Activated CD4-positive, alpha-beta memory T cell treated with anti-CD3 and anti-CD28 coated beads for 36 hours (primary cell): Measurements from ENCODE around the gene GTPBP3. TPM values are rescaled to one million over a fixed set of nuclear protein-coding genes. Genes with fewer than 3 reads are reported as not detected.

Experiments
- CTCF ChIA-PET: fragments of 350-600 bp; sonication (Branson Sonifier 250); formaldehyde crosslinking; loops from one replicate; lab custom pipeline; 2021; ENCODE audit warnings: antibody characterized with exemption, inconsistent platforms; lab: Charles Lee
- POLR2A ChIA-PET: fragments of 350-600 bp; sonication (Branson Sonifier 250); formaldehyde crosslinking; loops from one replicate; lab custom pipeline; 2021; ENCODE audit warnings: antibody characterized with exemption; lab: Charles Lee
- DNase-seq: peaks from one replicate; pipeline ENCODE4 v3.0.0-alpha.2; 2020
- H3K27ac Mint-ChIP-seq: one replicate; pipeline ENCODE4 v1.8.0; 2021; ENCODE audit warnings: mixed read lengths
- H3K27me3 Mint-ChIP-seq: one replicate; pipeline ENCODE4 v1.8.0; 2021; ENCODE audit warnings: mixed read lengths
- H3K36me3 Mint-ChIP-seq: one replicate; pipeline ENCODE4 v1.8.0; 2021; ENCODE audit warnings: mixed read lengths
- H3K4me1 Mint-ChIP-seq: one replicate; pipeline ENCODE4 v1.8.0; 2021; ENCODE audit warnings: low read depth, mixed read lengths
- H3K4me3 Mint-ChIP-seq: one replicate; pipeline ENCODE4 v1.8.0; 2021; ENCODE audit warnings: mild to moderate bottlenecking, mixed read lengths
- H3K9me3 Mint-ChIP-seq: one replicate; pipeline ENCODE4 v1.8.0; 2021; ENCODE audit warnings: mixed read lengths
- intact Hi-C: fragments of 100-400 bp; cut with micrococcal nuclease; formaldehyde crosslinking; loops from one replicate; pipeline ENCODE4 v1.15.1; 2023
- total RNA-seq, 2 experiments: library from RNA; stranded (reverse); gene quantifications; one replicate each; pipeline ENCODE4 v1.2.3, GENCODE V29; 2021

Gene GTPBP3
- total RNA-seq, 2 experiments from 2014 or later, result 37.7 to 41.4 TPM

- ChIA-PET POLR2A (no interaction called here), CTCF (interaction anchor here (0.7 to 1.1 kb wide), 3 partner anchors 11 to 59 kb away, joined by 3 read pairs; partner anchors contain the start of gene DDA1)
- no peak overlapping the region for H3K27ac Mint-ChIP-seq
- no peaks in the 10 kb centered on the region for H3K27me3 Mint-ChIP-seq
- intact Hi-C loops, result no loop called here
- peaks cover 16% of the 10 kb centered on the region for H3K4me1 Mint-ChIP-seq
- H3K9me3 Mint-ChIP-seq, result no peaks in the 10 kb centered on the region
- H3K36me3 Mint-ChIP-seq, result no peaks in the 10 kb centered on the region
- DNase-seq, result no peak
- peak overlapping the region; percentile 8 for H3K4me3 Mint-ChIP-seq
Measured at GRCh38 chr19:17330262-17331044, 6.9 kb upstream of the GTPBP3 start.

- ChIA-PET CTCF (interaction anchor here (0.7 kb wide), 1 partner anchor 12 kb away, joined by 3 read pairs; no protein-coding TSS in a partner anchor), POLR2A (no interaction called here)
- Mint-ChIP-seq H3K9me3 (no peaks in the 10 kb centered on the region), H3K4me3 (no peak overlapping the region), H3K27me3 (no peaks in the 10 kb centered on the region), H3K36me3 (no peaks in the 10 kb centered on the region), H3K27ac (no peak overlapping the region), H3K4me1 (peaks cover 18% of the 10 kb centered on the region)
- intact Hi-C loops, result no loop called here
- no peak for DNase-seq
Measured at GRCh38 chr19:17331045-17331558, 6.3 kb upstream of the GTPBP3 start.

GRCh38 chr19:17332360-17332676, 5.0 kb upstream of the GTPBP3 start:
- no peak overlapping the region for H3K4me3 Mint-ChIP-seq

GRCh38 chr19:17332677-17333581, 4.4 kb upstream of the GTPBP3 start:
- intact Hi-C loops, result no loop called here
- POLR2A ChIA-PET, result interaction anchor here (1.1 to 3.2 kb wide), 4 partner anchors 15 to 56 kb away, joined by 3 to 15 read pairs (median 7); partner anchors contain the start of genes DDA1 and MRPL34
- Mint-ChIP-seq H3K36me3 (no peaks in the 10 kb centered on the region), H3K27me3 (no peaks in the 10 kb centered on the region), H3K4me3 (no peak overlapping the region), H3K27ac (no peak overlapping the region), H3K4me1 (peaks cover 20% of the 10 kb centered on the region), H3K9me3 (no peaks in the 10 kb centered on the region)
- CTCF ChIA-PET, result interaction anchor here (0.6 to 2.1 kb wide), 9 partner anchors 9 to 132 kb away, joined by 3 to 6 read pairs (median 4); partner anchors contain the start of gene ABHD8
- peak; percentile 68 for DNase-seq

More at GRCh38 chr19:17332360-17332676, 5.0 kb upstream of the GTPBP3 start:
- H3K4me1 Mint-ChIP-seq, result peaks cover 19% of the 10 kb centered on the region
- H3K36me3 Mint-ChIP-seq, result no peaks in the 10 kb centered on the region
- ChIA-PET CTCF (interaction anchor here (0.6 to 1.6 kb wide), 4 partner anchors 26 to 132 kb away, joined by 3 to 5 read pairs (median 4); partner anchors contain the start of gene ABHD8), POLR2A (interaction anchor here (2.2 kb wide), 1 partner anchor 27 kb away, joined by 9 read pairs; the partner anchor contains the start of gene MRPL34)
- H3K9me3 Mint-ChIP-seq, result no peaks in the 10 kb centered on the region
- intact Hi-C loops, result no loop called here
- H3K27ac Mint-ChIP-seq, result no peak overlapping the region
- DNase-seq, result no peak
- no peaks in the 10 kb centered on the region for H3K27me3 Mint-ChIP-seq

GRCh38 chr19:17333611-17334413, 3.5 kb upstream of the GTPBP3 start:
- POLR2A ChIA-PET, result interaction anchor here (1.1 to 3.2 kb wide), 4 partner anchors 16 to 55 kb away, joined by 3 to 15 read pairs (median 7); partner anchors contain the start of genes DDA1 and MRPL34
- intact Hi-C loops, result loop anchor here (1.0 to 2.0 kb wide), 2 partner anchors 25 to 57 kb away; partner anchors contain the start of gene DDA1

GRCh38 chr19:17334414-17335409, 2.6 kb upstream of the GTPBP3 start, which contains the start of gene ANO8:
TSS of gene ANO8 (minus strand) at chr19:17334855. CDS start at chr19:17334670, 185 bp downstream.
- Mint-ChIP-seq H3K27ac (peak within 1 kb of the TSS; percentile 42), H3K4me1 (peaks cover 31% of the 10 kb centered on the region), H3K9me3 (no peaks in the 10 kb centered on the region), H3K4me3 (peak within 1 kb of the TSS; percentile 79), H3K27me3 (no peaks in the 10 kb centered on the region), H3K36me3 (peaks cover 2% of the 10 kb centered on the region)
- intact Hi-C loops, result loop anchor here (1.0 to 5.0 kb wide), 3 partner anchors 25 to 133 kb away; partner anchors contain the start of gene DDA1
- DNase-seq, result peak; percentile 97
- ChIA-PET CTCF (interaction anchor here (0.9 to 2.1 kb wide), 9 partner anchors 11 to 162 kb away, joined by 3 to 6 read pairs (median 3); partner anchors contain the start of gene MRPL34), POLR2A (interaction anchor here (0.7 to 3.2 kb wide), 5 partner anchors 26 to 57 kb away, joined by 3 to 15 read pairs (median 3); partner anchors contain the start of genes DDA1 and MRPL34)

More at GRCh38 chr19:17333611-17334413, 3.5 kb upstream of the GTPBP3 start:
- CTCF ChIA-PET, result interaction anchor here (0.8 to 2.1 kb wide), 7 partner anchors 9 to 53 kb away, joined by 3 to 6 read pairs (median 3); no protein-coding TSS in a partner anchor
- peak; percentile 89 for DNase-seq
- H3K27me3 Mint-ChIP-seq, result no peaks in the 10 kb centered on the region
- H3K9me3 Mint-ChIP-seq, result no peaks in the 10 kb centered on the region
- H3K36me3 Mint-ChIP-seq, result no peaks in the 10 kb centered on the region
- H3K4me1 Mint-ChIP-seq, result peaks cover 29% of the 10 kb centered on the region
- peak overlapping the region; percentile 79 for H3K4me3 Mint-ChIP-seq
- peak overlapping the region; percentile 42 for H3K27ac Mint-ChIP-seq

GRCh38 chr19:17335575-17335974, 1.8 kb upstream of the GTPBP3 start:
- CTCF ChIA-PET, result interaction anchor here (0.6 to 1.4 kb wide), 7 partner anchors 27 to 161 kb away, joined by 3 to 11 read pairs (median 3); partner anchors contain the start of genes DDA1 and MRPL34

GRCh38 chr19:17337675-17338432, 501 bp downstream of the GTPBP3 start:
- intact Hi-C loops, result loop anchor here (1.0 to 5.0 kb wide), 3 partner anchors 33 to 217 kb away; partner anchors contain the start of genes COLGALT1 and MRPL34

More at GRCh38 chr19:17335575-17335974, 1.8 kb upstream of the GTPBP3 start:
- DNase-seq, result no peak
- H3K4me3 Mint-ChIP-seq, result peak overlapping the region; percentile 12
- H3K36me3 Mint-ChIP-seq, result peaks cover 2% of the 10 kb centered on the region
- H3K4me1 Mint-ChIP-seq, result peaks cover 28% of the 10 kb centered on the region
- POLR2A ChIA-PET, result interaction anchor here (1.0 to 3.2 kb wide), 2 partner anchors 27 to 43 kb away, joined by 3 to 15 read pairs; partner anchors contain the start of gene DDA1
- H3K27me3 Mint-ChIP-seq, result no peaks in the 10 kb centered on the region
- H3K9me3 Mint-ChIP-seq, result no peaks in the 10 kb centered on the region
- intact Hi-C loops, result loop anchor here (2.0 to 5.0 kb wide), 2 partner anchors 55 to 132 kb away; no protein-coding TSS in a partner anchor
- no peak overlapping the region for H3K27ac Mint-ChIP-seq

More at GRCh38 chr19:17337675-17338432, 501 bp downstream of the GTPBP3 start:
- CTCF ChIA-PET, result no interaction called here
- Mint-ChIP-seq H3K4me1 (peaks cover 28% of the 10 kb centered on the region), H3K9me3 (no peaks in the 10 kb centered on the region), H3K4me3 (peak overlapping the region; percentile 93), H3K36me3 (peaks cover 2% of the 10 kb centered on the region), H3K27me3 (no peaks in the 10 kb centered on the region), H3K27ac (peak overlapping the region; percentile 93)
- DNase-seq, result peak; percentile 52
- POLR2A ChIA-PET, result no interaction called here
